ENCODE results near the gene HSFX3.
"Not testable (repeated sequence)": the region's sequence is repeated elsewhere in the genome, so short reads cannot be mapped to it uniquely, and the experiment has no call there.

DNA sequence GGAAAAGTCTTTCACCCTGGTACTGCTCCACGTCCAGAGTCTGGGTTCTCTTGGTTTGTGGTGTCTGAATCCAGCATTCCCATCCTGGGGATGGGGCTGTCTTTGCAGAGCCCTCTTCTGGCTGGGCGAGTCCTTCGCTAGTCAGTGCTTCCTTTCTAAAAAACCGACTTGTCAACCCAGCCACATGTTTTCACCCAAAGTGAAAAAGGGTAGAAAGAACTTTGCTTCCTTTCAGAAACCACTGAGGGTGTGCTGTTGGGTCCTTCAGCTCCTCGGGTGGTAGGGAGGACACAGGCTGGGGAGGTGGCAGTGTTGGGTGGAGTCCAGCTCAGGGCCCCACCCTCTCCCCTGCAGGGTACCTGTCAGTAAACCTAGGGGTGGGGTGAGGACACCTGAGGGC, 23.8 kb downstream of the HSFX3 start:
- TF ChIP-seq, protein P1, sequence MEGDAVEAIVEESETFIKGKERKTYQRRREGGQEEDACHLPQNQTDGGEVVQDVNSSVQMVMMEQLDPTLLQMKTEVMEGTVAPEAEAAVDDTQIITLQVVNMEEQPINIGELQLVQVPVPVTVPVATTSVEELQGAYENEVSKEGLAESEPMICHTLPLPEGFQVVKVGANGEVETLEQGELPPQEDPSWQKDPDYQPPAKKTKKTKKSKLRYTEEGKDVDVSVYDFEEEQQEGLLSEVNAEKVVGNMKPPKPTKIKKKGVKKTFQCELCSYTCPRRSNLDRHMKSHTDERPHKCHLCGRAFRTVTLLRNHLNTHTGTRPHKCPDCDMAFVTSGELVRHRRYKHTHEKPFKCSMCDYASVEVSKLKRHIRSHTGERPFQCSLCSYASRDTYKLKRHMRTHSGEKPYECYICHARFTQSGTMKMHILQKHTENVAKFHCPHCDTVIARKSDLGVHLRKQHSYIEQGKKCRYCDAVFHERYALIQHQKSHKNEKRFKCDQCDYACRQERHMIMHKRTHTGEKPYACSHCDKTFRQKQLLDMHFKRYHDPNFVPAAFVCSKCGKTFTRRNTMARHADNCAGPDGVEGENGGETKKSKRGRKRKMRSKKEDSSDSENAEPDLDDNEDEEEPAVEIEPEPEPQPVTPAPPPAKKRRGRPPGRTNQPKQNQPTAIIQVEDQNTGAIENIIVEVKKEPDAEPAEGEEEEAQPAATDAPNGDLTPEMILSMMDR (conservative IDR thresholded peaks at IDR 0.05 in 1 of 2, IDR thresholded peaks at IDR 0.05 in 1 of 2; ENCODE audit: low read depth in 1 of 2, low read length in 2 of 2), result not testable (repeated sequence)
- TF ChIP-seq EZH2 (IDR thresholded peaks at IDR 0.05; ENCODE audit: low read length, missing control alignments), result not testable (repeated sequence)

Measured in fibroblast of lung (primary cell).